IPS-NIHi11 (cell line): Measurements from ENCODE around the gene AP5Z1.

ENCODE experiments used
- DNase-seq: peaks from one replicate; pipeline ENCODE4 v3.0.0; 2012; ENCODE audit warnings: mixed read lengths, low spot score

Gene AP5Z1

DNA sequence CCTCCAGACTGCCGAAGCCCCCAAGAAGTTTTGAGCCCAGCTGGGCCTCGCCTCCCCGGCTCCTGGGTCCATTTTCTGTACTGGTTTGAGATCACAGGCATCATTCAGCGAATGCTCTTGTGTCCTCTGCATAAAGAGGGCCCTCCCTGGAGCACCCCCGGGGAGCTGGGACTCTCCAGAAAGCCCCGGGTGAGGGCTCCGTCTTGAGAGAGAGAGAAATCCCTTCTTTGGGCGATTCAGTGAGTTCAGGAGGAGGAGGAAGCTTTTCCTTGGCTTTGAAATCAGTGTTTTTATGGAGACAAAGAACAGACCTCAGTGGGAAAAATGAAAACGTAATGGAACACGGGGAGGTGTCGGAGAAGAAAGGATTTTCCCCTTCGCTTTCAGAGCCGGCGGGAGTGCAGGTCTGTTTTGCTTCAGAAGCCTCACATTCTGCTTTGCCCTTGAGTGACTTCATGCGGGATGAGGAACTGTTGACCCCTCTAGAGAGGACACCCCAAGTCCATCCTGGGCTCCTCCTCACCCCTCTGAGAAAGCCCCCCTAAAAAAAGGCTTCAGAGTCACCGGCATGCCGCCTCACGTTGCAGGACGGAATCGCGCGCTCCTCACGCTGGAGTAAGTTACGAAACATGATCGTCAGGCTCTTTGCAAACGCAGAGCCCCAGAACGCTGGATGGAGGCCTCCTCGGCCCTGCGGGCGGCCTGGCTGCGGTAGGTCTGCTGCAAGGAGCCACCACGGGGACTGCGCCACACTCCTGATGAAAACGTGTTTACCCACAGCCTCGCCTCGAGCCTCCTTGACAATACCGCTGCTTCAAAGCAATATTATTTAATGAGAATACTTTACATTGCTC is 8.5 kb upstream of the AP5Z1 start:
- DNase-seq, result no peak

GRCh38 chr7:4768597-4769569 is 6.5 kb upstream of the AP5Z1 start:
- no peak for DNase-seq

DNA sequence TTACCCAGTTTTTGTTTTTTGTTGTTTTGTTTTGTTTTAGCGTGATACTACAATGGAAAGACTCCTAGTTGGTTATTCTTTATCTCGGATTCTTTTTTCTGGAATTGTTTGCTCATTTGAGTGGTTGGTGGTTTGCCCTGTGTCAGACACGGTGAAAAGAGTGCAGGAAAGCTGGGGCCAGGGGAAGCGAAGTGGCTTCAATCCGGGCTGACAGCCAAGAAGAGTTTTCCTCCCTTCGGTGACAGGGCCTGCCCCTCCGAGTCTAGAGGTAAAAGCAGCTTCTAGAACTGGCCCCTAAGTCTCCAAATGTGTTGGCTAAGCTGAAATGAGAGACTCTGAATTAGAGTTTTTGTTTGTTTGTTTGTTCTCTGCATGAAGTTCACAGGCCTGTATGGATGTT is 5.7 kb upstream of the AP5Z1 start:
- DNase-seq, result no peak

DNA sequence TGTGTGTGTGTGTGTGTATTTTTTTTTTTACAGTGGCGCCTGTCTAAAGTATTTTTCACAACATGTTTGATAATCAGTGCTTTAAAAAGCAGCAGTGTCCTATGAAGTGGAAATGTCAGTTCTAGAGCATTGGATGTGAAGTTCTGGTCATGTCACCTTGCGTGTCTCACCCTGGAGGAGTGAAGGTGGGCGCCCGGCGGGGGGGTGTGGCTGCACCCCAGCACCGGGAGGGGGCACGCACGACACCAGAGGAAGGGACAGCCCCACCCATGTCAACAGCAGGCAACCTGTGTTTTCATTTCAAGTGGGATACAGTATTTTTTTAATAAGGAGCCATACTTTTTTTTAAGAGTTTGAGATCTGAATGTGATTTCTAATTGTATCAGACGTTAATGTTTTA is 4.5 kb upstream of the AP5Z1 start:
- DNase-seq, result no peak

GRCh38 chr7:4771737-4772136 is 3.7 kb upstream of the AP5Z1 start:
- DNase-seq, result no peak

DNA sequence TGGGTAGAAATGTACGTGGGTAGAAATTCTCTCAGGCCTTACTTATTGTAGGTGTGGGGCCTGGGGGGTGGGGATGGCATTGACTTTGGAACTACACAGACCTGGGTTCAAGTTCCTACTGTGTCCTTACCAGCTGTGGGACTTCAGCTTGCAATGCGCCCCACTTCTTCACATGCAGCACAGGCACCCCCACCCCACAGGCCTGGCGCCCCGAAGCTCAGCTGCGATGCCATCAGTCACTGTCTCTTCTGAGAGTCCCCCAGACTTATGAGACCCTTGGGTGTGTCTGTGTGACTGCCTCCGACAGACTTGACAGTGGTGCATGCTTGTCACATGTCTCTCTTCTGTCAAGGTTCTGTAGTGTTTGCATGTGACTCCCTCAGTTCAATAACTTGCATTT is 3.1 kb upstream of the AP5Z1 start:
- no peak for DNase-seq

GRCh38 chr7:4774007-4774406 is 1.4 kb upstream of the AP5Z1 start:
- DNase-seq, result no peak

DNA sequence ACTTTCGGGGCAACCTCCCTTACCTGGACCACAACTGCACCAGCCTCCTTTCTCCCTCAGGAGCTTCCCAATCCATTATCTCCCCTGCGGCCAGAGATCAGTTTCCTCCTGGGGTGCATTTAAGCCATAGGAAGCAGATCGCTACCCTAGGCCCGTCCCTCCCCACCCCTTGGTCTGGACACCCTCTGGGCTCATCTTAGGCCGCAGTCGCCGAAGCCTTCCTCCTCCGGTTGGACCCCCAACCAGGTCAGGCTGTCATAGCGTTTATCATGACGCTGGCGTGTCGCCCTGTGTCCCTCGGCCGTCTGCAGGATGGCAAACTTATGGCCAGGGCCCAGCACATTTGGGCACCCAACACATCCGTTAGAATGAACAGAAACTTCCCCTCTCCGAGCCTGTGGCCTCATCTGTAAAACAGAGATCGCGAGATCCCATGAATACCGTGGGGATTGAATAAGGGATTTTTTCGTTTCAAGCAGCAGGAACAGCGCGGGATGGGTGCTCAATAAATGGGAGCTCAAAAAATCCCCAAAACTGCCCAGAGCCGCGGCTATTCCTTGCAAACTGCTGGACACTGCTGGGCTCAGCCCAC is 669 bp upstream of the AP5Z1 start:
- DNase-seq, result no peak

GRCh38 chr7:4775848-4776623 is 613 bp downstream of the AP5Z1 start:
- no peak for DNase-seq

GRCh38 chr7:4779118-4779517 is 3.7 kb downstream of the AP5Z1 start:
- DNase-seq, result no peak

DNA sequence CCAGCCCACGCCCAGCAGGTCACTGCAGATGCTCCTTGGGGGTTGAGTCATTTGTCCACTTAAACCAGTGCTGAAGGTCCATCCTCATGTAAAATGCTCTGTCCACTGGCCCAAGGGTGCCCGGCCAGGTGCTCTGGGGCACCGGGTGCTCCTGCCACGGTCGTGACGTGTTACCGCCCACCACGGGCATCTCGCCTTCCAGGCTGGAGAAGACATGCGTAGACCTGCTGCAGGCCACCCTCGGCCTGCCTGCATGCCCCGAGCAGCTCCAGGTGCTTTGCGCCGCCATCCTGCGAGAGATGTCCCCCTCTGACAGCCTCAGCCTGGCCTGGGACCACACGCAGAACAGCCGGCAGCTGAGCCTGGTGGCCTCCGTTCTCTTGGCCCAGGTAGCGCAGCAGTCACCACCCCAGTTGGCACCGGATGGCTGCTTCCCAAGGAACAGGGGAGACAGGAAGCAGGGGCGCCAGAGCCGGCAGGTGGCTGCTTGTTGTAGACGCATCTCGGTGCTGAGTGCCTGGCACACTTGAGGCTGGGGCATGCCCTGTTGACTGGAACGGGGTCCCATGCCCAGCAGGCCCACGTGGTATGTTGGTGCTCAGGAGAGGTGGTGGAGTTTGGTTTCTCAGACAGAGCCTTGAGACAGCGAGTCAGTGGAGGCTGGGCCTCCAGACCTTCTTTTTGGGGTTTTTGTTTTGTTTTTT is 6.1 kb downstream of the AP5Z1 start:
- DNase-seq, result no peak

DNA sequence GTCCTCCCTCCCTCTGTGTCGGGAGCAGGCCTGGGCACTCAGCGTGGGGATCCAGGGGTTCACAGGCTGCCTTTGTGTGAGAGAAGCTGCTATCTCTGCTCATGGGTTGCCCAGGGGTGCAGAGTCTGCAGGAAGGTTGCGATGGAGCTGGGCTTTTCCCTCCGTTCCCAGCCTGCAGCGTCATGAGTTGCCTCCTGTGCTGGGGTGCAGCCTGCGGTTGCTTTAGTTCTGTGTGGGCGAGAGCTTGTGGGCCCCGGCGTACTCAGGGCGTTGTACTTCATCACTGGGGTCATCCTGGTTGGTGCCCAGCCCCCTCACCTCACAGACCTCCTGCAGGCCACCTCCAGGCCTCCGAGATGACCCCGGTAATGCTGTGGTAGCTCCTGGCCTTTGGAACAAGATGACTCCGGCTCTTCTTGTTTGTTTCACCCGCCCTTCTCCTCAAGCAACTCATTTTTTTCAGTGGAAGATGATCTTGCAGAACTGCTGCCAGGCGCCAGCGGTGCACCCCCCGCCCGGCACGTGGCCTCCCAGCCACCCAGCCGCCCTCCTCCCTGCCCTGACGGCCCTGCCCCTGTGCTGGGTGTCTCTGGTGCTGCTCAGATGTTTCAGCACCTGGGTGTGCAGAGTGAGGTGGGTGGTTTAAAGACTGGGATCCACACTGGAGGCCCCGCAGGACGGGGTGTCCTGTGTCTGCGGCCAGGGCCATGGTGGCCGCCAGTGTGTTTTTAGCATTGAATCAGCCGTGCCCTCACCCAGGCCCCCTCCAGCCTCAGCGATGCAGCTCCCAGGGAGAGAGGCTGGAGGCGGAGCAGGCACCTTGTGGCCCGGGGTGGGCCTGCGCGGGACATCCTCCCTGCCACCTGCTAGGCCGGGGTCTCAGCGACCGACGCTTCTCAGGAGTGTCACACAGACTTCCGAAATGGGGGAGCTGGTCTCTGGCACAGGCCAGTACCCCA is 7.2 kb downstream of the AP5Z1 start:
- DNase-seq, result no peak

DNA sequence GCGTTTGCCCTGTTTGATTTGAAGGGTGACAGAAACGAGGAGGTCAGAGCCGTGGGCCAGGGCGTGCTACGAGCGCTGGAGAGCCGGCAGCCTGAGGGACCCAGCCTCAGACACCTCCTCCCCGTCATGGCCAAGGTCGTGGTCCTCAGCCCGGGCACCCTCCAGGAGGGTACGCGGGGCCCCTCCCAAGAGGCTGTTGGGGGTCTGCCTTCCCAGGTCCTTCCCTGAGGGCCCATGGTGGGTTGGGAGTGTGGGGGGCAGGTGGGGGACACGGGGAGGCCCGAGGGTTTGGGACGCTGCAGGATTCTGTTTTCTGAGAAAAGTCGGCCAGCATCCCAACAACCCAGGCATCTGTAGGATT is 7.8 kb downstream of the AP5Z1 start:
- DNase-seq, result no peak

- no peak for DNase-seq
Measured at GRCh38 chr7:4783762-4784351, 8.4 kb downstream of the AP5Z1 start.

GRCh38 chr7:4784799-4785198 is 9.4 kb downstream of the AP5Z1 start:
- DNase-seq, result no peak

GRCh38 chr7:4785371-4785770 is 9.9 kb downstream of the AP5Z1 start:
- DNase-seq, result no peak

DNA sequence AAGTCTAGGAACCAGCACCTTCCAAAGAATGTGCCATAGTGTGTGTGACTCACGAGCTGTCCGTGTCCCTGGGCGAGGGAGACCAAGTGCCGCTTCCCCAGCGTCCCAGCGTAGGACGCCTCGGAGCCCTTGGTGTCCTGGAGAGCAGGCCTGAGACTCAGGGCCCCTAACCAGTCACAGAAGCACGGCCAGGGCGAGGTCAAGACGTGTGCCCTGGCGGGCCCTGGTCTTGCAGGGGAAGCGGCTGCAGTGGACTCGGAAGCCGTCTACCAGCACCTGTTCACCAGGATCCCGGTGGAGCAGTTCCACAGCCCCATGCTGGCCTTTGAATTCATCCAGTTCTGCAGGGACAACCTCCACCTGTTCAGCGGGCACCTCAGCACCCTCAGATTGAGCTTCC is 10.6 kb downstream of the AP5Z1 start:
- no peak for DNase-seq

DNA sequence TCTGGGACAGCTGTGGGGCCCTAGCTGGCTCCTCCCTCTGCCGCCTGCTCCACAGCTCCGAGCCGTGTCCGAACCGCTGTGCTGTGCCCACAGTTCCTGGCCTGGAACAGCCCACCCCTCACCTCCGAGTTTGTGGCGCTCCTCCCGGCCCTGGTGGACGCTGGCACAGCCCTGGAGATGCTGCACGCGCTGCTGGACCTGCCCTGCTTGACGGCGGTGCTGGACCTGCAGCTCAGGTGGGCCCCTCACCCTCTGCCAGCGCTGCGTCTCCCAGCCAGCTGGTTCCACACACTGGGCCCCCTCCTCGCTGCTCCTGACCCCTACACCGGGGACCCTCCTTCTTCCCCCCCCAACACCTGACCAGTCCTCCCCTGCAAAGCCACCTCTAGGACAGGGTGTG is 12.1 kb downstream of the AP5Z1 start:
- DNase-seq, result no peak

- peak; percentile 3 for DNase-seq
Measured at GRCh38 chr7:4787947-4788626, 12.7 kb downstream of the AP5Z1 start.
